GM18517 (cell line): ENCODE results near the gene DENND2A.
"Not testable (repeated sequence)": the region's sequence is repeated elsewhere in the genome, so short reads cannot be mapped to it uniquely, and the experiment has no call there.

ENCODE experiments used
- ATAC-seq: cut with Tn5 transposase; IDR thresholded peaks from one replicate; pipeline ENCODE4 v1.9.1; 2021; ENCODE audit warnings: mild to moderate bottlenecking, moderate library complexity; ENCODE audit not compliant: unreplicated experiment

The DENND2A gene

DNA sequence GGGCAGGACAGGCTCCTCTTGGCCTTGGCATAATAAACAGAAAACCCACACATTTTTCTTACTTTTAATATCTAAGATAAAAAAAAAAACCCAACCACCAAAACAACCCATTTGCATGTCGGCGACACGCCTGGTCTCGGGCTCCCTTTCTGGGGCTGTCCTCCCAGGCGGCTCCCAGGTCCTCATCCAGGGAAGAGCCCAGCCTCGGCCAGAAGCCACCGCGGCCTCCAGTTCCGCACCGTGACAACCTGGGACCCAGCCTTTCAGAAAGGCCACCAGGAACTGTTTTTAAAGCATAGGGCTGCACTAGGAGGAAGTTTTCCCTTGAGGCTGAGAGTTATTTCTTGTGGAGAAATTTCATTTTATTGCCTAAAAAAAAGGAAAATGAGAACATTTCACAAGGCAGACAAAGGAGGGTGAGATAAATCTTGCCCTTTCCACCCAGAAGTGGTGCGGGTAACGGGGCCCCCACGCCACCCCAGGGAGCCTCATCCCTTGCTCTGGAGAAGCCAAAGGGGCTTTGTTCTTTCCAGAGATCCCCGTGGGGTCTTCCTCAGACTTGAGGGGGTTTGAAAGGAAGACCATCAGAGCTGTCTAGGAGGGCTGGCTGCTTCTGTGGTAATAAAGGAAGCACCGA, 122.1 kb downstream of the DENND2A start:
- ATAC-seq: no peak

GRCh38 chr7:140517546-140518369, 122.9 kb downstream of the DENND2A start:
- ATAC-seq: no peak

DNA sequence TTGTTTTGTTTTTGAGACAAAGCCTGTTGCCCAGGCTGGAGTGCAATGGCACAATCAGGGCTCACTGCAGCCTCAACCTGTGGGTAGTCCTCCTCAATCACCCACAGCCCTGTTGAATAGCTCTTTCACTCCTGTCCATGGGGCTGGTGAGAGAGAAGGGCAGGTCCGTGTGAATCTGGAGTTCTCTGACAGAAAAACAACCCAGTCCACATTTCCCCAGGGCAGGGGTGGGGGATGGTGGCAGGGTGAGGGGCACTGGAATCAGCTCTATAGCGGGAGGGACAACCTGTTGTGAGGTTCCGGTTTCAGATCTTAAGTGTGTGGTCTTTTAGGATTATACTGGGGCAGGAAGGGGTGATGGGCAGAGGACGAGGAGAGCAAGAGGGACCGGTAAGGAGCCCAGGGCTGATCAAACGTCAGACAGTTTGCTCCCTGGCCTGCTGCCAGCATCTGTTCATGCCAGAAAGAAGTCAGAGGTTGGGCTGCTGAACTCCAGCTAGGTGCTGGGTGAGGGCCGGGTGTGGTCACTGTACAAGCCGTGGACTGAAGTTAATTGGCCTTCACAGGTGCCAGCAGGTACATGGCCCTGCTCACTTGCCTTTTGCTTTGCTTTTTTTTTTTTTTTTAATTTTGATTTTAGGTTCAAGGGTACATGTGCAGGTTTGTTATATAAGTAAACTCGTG, 128.2 kb downstream of the DENND2A start:
- ATAC-seq: no peak

DNA sequence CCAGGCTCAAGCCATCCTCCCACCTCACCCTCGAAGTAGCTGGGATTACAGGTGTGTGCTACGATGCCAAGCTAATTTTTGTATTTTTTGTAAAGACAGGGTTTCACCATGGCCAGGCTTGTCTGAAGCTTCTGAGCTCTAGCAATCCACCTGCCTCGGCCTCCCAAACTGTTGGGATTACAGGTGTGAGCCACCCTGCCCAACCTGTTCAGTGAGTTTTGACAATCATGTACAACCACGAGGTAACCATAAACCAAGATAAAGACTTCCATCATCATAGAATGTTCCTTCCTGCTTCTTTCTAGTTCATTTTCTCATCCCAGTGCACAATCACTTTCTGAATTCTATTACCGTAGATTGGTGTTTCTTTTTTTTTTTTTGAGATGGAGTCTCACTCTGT, 130.8 kb downstream of the DENND2A start:
- no peak for ATAC-seq

DNA sequence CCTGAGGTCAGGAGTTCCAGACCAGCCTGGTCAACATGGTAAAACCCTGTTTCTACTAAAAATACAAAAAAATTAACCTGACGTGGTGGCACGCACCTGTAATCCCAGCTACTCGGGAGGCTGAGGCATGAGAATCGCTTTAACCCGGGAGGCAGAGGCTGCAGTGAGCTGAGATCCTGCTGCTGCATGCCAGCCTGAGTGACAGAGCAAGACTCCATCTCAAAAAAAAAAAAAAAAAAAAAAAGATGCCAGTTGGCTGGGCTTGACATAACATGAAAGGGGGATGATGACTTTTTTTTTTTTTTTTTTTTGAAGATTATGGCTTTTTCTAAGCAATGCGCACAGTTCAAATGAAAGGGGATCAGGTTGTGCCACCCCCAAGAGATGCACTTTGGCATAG, 133.1 kb downstream of the DENND2A start:
- not testable (repeated sequence) for ATAC-seq

DNA sequence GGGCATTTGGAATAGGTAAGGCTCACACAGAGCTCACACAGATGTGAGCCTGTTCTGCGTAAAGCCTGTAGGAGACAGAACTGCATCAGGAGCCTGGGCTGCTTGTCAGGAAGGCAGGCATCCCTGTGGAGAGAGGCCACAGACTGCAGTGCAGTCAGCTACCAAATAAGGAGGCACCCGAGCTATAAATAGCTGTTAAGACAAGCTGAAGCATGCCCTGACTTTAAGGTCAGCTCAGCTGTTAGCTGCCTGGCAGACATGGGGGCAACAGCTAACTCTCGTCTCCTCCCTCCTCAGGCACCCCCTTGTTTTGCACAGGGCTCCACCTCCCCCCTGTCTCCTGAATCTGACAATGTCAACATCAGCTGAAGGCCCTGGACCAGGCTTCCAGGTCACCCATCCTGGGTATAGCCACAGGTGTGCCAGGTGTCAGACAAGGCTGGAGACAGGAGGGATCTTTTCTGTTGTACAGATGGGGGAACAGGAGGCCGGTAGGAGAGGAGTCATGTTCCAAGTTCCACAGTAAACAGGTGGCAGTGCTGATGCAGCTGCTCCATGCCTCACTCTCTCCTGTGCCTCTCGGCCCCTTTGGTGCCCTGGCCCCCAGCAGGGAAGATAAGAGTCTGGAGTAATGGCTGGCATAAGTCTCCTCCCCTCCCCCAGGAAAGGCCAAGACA, 133.7 kb downstream of the DENND2A start:
- ATAC-seq: no peak

GRCh38 chr7:140501966-140502365, 138.6 kb downstream of the DENND2A start:
- no peak for ATAC-seq

DNA sequence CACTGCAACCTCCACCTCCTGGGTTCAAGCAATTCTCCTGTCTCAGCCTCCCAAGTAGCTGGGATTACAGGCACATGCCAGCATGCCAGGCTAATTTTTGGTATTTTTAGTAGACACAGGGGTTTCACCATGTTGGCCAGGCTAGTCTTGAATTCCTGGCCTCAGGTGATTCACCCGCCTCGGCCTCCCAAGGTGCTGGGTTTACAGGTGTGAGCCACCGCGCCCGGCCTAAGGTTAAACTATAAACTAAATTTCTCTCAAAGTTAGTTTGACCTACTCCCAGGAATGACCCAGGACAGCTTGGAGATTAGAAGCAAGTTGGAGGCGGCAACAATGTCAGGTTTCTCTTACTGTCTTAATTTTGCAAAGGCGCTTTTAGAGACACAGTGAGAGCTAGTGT, 142.8 kb downstream of the DENND2A start:
- ATAC-seq: not testable (repeated sequence)

DNA sequence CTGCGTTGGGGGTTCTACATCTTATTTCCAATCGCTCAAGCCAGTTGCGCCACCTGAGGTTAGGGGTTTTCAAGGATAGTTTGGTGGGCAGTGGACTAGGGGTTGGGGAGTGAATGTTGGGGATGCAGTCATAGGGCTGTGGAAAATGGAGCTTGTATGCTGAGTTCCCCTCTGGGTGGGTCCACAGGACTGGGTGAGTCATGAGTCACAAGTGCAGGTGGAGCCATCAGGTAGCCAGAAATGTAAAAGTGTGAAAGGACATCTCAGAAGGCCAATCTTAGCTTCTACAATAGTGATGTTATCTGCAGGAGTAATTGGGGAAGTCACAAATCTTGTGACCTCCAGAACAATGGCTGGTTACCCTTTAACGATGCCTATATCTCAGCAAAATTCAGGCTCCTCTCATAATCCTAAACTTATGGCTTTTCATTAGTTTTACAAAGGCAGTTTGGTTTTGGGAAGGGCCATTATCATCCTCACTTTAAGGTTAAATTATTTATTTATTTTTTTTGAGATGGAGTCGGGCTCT, 143.3 kb downstream of the DENND2A start:
- ATAC-seq: no peak

DNA sequence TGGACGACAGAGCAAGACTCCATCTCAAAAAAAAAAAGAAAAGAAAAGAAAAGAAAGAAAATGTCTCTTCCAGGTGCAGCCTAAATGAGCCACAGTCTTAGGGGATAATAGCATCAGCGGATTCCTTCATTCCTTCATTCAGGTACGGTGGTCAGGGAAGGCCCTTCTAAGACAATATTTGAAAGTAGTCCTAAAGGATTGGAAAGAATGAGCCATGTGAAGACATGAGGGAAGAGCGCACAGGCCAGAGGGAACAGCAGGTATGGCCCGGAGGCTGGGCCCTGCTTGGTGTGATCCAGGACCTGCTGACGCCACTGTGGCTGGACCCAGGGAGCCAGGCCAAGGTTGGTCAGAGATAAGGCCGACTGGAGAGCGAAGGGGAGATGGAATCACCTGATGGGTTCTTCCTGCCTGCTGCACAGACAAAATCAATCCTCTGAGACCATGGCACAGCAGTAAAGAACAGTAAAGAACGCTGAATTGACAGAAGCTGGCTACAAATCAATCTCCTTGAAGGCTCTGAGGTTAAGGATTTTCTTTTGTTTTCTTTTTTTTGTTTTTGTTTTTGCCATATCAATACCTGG, 145.0 kb downstream of the DENND2A start:
- ATAC-seq: no peak

GRCh38 chr7:140494867-140495266, 145.7 kb downstream of the DENND2A start:
- no peak for ATAC-seq

GRCh38 chr7:140489026-140489359, 151.6 kb downstream of the DENND2A start:
- ATAC-seq: no peak

GRCh38 chr7:140485500-140486265, 154.9 kb downstream of the DENND2A start:
- ATAC-seq: no peak

- no peak for ATAC-seq
Observed at GRCh38 chr7:140484951-140485499, 155.6 kb downstream of the DENND2A start.

DNA sequence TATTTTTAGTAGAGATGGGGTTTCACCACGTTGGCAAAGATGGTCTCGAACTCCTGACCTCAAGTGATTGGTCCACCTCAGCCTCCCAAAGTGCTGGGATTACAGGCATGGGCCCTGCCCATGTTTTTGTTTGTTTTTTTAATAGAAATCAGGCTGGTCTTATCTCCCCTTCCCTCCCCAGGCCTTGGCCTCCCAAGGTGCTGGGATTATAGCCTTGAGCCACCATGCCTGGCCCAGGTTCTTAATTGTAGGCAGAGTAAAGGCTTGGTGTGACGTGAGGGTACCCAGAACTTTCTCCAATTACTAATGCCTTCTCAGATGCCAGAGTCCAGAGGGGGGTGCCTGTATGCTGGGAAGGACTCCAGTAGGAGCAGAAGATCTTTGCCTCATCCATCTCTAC, 156.1 kb downstream of the DENND2A start:
- no peak for ATAC-seq

- ATAC-seq: peak; percentile 8
Observed at GRCh38 chr7:140479739-140480084, 160.9 kb downstream of the DENND2A start.

GRCh38 chr7:140479062-140479738, 161.4 kb downstream of the DENND2A start, which contains the start of gene MKRN1:
TSS of gene MKRN1 (minus strand) at chr7:140479505. CDS start at chr7:140479344, 161 bp downstream.
- peak; percentile 86 for ATAC-seq

- peak; percentile 14 for ATAC-seq
Observed at GRCh38 chr7:140478246-140479061, 162.2 kb downstream of the DENND2A start.
